Measurements from ENCODE around the gene USP38. TPM values are rescaled to one million over a fixed set of nuclear protein-coding genes. Genes with fewer than 3 reads are reported as not detected.
"Not testable (repeated sequence)": the region's sequence is repeated elsewhere in the genome, so short reads cannot be mapped to it uniquely, and the experiment has no call there.

USP38 gene
- total and polyA plus RNA-seq, 2 donors (not counting 1 experiment from before 2014, with no cell fraction given) = 9.6 to 23.9 TPM

GRCh38 chr4:143260750-143261149 lies 76.0 kb downstream of the USP38 start:
- TF ChIP-seq CTCF (IDR thresholded peaks at IDR 0.05) (no peak), EZH2 (IDR thresholded peaks at IDR 0.05; ENCODE audit: borderline replicate concordance, insufficient read depth, low read depth, low read length, poor library complexity, severe bottlenecking) (no peak)
- no peak for ATAC-seq (ENCODE audit: low read depth)
- Mint-ChIP-seq H3K9me3 (ENCODE audit: insufficient read depth) (no peaks in the 10 kb centered on the region), H3K27ac (no peak overlapping the region), H3K4me1 (no peaks in the 10 kb centered on the region), H3K27me3 (peaks cover 10% of the 10 kb centered on the region), H3K4me3 (no peak overlapping the region)
- no peaks in the 10 kb centered on the region for H3K27me3 ChIP-seq (replicated peaks in 1 of 4; ENCODE audit: control extremely low read depth in 1 of 4, control insufficient read depth in 3 of 4, insufficient read depth in 4 of 4, low read length in 3 of 4)
- no peak overlapping the region for H2AFZ ChIP-seq (ENCODE audit: insufficient read depth, low read depth, low read length, poor library complexity, severe bottlenecking)
- H3K4me1 ChIP-seq (ENCODE audit: control insufficient read depth in 2 of 2, insufficient read depth in 2 of 2, low read length in 2 of 2) = no peaks in the 10 kb centered on the region
- no peaks in the 10 kb centered on the region for H3K36me3 ChIP-seq (replicated peaks in 1 of 2; ENCODE audit: control extremely low read depth in 1 of 2, control insufficient read depth in 1 of 2, extremely low read depth in 1 of 2, insufficient read depth in 2 of 2, low read length in 1 of 2)
- no peak overlapping the region for H3K4me3 ChIP-seq (ENCODE audit: control extremely low read depth in 1 of 5, extremely low read depth in 1 of 5, insufficient read depth in 1 of 5, low read depth in 2 of 5, low read length in 4 of 5)
- no peak for DNase-seq
- 93% methylated on average over 3 of the region's 3 CpGs for WGBS (ENCODE audit: insufficient coverage)
- no peak overlapping the region for H3K9ac ChIP-seq (ENCODE audit: low read length)
- H3K27ac ChIP-seq (ENCODE audit: low read length in 2 of 2) = no peak overlapping the region
- POLR2A ChIA-PET = no interaction called here
- H4K20me1 ChIP-seq (ENCODE audit: control insufficient read depth, insufficient read depth, low read length, poor library complexity, severe bottlenecking) = no peaks in the 10 kb centered on the region
- CTCF ChIA-PET = no interaction called here
- intact Hi-C loops (cut with micrococcal nuclease) = no loop called here
- H3K4me2 ChIP-seq (replicated peaks; ENCODE audit: low read depth, low read length, poor library complexity, severe bottlenecking) = no peak overlapping the region
- H3K9me3 ChIP-seq (ENCODE audit: control extremely low read depth in 1 of 3, control insufficient read depth in 2 of 3, insufficient read depth in 1 of 3, low read length in 2 of 3) = no peaks in the 10 kb centered on the region
- no peaks in the 10 kb centered on the region for H3K79me2 ChIP-seq (ENCODE audit: control insufficient read depth, insufficient read depth, low read length)

GRCh38 chr4:143262838-143263237 lies 78.1 kb downstream of the USP38 start:
- Histone ChIP-seq H3K9ac (ENCODE audit: low read length) (no peak overlapping the region), H3K4me3 (ENCODE audit: control extremely low read depth in 1 of 5, extremely low read depth in 1 of 5, insufficient read depth in 1 of 5, low read depth in 2 of 5, low read length in 4 of 5) (no peak overlapping the region), H3K36me3 (replicated peaks in 1 of 2; ENCODE audit: control extremely low read depth in 1 of 2, control insufficient read depth in 1 of 2, extremely low read depth in 1 of 2, insufficient read depth in 2 of 2, low read length in 1 of 2) (no peaks in the 10 kb centered on the region), H4K20me1 (ENCODE audit: control insufficient read depth, insufficient read depth, low read length, poor library complexity, severe bottlenecking) (no peaks in the 10 kb centered on the region), H3K27me3 (replicated peaks in 1 of 4; ENCODE audit: control extremely low read depth in 1 of 4, control insufficient read depth in 3 of 4, insufficient read depth in 4 of 4, low read length in 3 of 4) (no peaks in the 10 kb centered on the region), H3K27ac (ENCODE audit: low read length in 2 of 2) (no peak overlapping the region), H3K79me2 (ENCODE audit: control insufficient read depth, insufficient read depth, low read length) (no peaks in the 10 kb centered on the region), H3K4me1 (ENCODE audit: control insufficient read depth in 2 of 2, insufficient read depth in 2 of 2, low read length in 2 of 2) (no peaks in the 10 kb centered on the region), H2AFZ (ENCODE audit: insufficient read depth, low read depth, low read length, poor library complexity, severe bottlenecking) (no peak overlapping the region), H3K4me2 (replicated peaks; ENCODE audit: low read depth, low read length, poor library complexity, severe bottlenecking) (no peak overlapping the region), H3K9me3 (ENCODE audit: control extremely low read depth in 1 of 3, control insufficient read depth in 2 of 3, insufficient read depth in 1 of 3, low read length in 2 of 3) (peaks cover 0 to 14% (median 5%) of the 10 kb centered on the region in 3 donors)
- ChIA-PET POLR2A (no interaction called here), CTCF (no interaction called here)
- no CpG with 5 or more reads among the region's 1 CpG for WGBS (ENCODE audit: insufficient coverage)
- Mint-ChIP-seq H3K9me3 (ENCODE audit: insufficient read depth) (peaks cover 8% of the 10 kb centered on the region), H3K27ac (no peak overlapping the region), H3K4me3 (no peak overlapping the region), H3K27me3 (peaks cover 10% of the 10 kb centered on the region), H3K4me1 (no peaks in the 10 kb centered on the region)
- DNase-seq (no peak), ATAC-seq (ENCODE audit: low read depth) (no peak)
- intact Hi-C loops (cut with micrococcal nuclease) = no loop called here
- TF ChIP-seq EZH2 (IDR thresholded peaks at IDR 0.05; ENCODE audit: borderline replicate concordance, insufficient read depth, low read depth, low read length, poor library complexity, severe bottlenecking) (no peak), CTCF (IDR thresholded peaks at IDR 0.05) (no peak)

- H3K27me3 ChIP-seq (replicated peaks in 1 of 4; ENCODE audit: control extremely low read depth in 1 of 4, control insufficient read depth in 3 of 4, insufficient read depth in 4 of 4, low read length in 3 of 4); intact Hi-C loops (cut with micrococcal nuclease); H3K4me3 Mint-ChIP-seq; H3K4me2 ChIP-seq (replicated peaks; ENCODE audit: low read depth, low read length, poor library complexity, severe bottlenecking); H3K4me3 ChIP-seq (ENCODE audit: control extremely low read depth in 1 of 5, extremely low read depth in 1 of 5, insufficient read depth in 1 of 5, low read depth in 2 of 5, low read length in 4 of 5); H3K27ac ChIP-seq (ENCODE audit: low read length in 2 of 2); H3K9me3 Mint-ChIP-seq (ENCODE audit: insufficient read depth); H3K79me2 ChIP-seq (ENCODE audit: control insufficient read depth, insufficient read depth, low read length); H3K4me1 Mint-ChIP-seq; H4K20me1 ChIP-seq (ENCODE audit: control insufficient read depth, insufficient read depth, low read length, poor library complexity, severe bottlenecking); CTCF ChIA-PET; H2AFZ ChIP-seq (ENCODE audit: insufficient read depth, low read depth, low read length, poor library complexity, severe bottlenecking); H3K9ac ChIP-seq (ENCODE audit: low read length); H3K27me3 Mint-ChIP-seq; H3K36me3 ChIP-seq (replicated peaks in 1 of 2; ENCODE audit: control extremely low read depth in 1 of 2, control insufficient read depth in 1 of 2, extremely low read depth in 1 of 2, insufficient read depth in 2 of 2, low read length in 1 of 2); H3K27ac Mint-ChIP-seq; DNase-seq; POLR2A ChIA-PET; ATAC-seq (ENCODE audit: low read depth); H3K4me1 ChIP-seq (ENCODE audit: control insufficient read depth in 2 of 2, insufficient read depth in 2 of 2, low read length in 2 of 2): not testable (repeated sequence)
- peaks cover 0 to 26% (median 8%) of the 10 kb centered on the region in 3 donors for H3K9me3 ChIP-seq (ENCODE audit: control extremely low read depth in 1 of 3, control insufficient read depth in 2 of 3, insufficient read depth in 1 of 3, low read length in 2 of 3)
- WGBS (ENCODE audit: insufficient coverage) = 100% methylated on average over 1 of the region's 2 CpGs
Observed at GRCh38 chr4:143267690-143268089, 83.0 kb downstream of the USP38 start.

All from B cell (primary cell).